Vein endothelial cell (primary cell): ENCODE results near the gene IBSP. TPM values are rescaled to one million over a fixed set of nuclear protein-coding genes. Genes with fewer than 3 reads are reported as not detected.

Experiments
- total RNA-seq: library from RNA; depleted of rRNA; stranded (reverse); fragments of >200 nt; gene quantifications from 2 replicates; pipeline ENCODE4 v1.2.3, GENCODE V29; 2012

Gene IBSP
- not detected in 2 replicates for total RNA-seq

GRCh38 chr4:87799301-87800113 is at the start of gene IBSP:
Gene IBSP, plus strand, starts transcription at chr4:87799554. Its CDS starts 2,808 bp downstream, at chr4:87802362.

GRCh38 chr4:87832669-87833068 is 33.3 kb downstream of the IBSP start, which contains the start of gene MEPE:
Gene MEPE, plus strand, starts transcription at chr4:87832969. Its CDS starts 1,746 bp downstream, at chr4:87834715.

Other genes starting within 250 kb of the IBSP start
- gene DSPP, start 191.0 kb upstream of the IBSP start, total RNA-seq, result not detected in 2 replicates
- not detected in 2 replicates for gene DMP1, start 149.3 kb upstream of the IBSP start, total RNA-seq
- not detected in 2 replicates for gene MEPE, start 33.4 kb downstream of the IBSP start, total RNA-seq
- gene SPP1, start 176.2 kb downstream of the IBSP start, total RNA-seq, result 0.10 TPM in 1 of 2 replicates, not detected in the other
- gene PKD2, start 208.1 kb downstream of the IBSP start, total RNA-seq, result 26.5 and 35.3 TPM in 2 replicates